22Rv1 (cell line): ENCODE data around the gene C2orf80.

ENCODE experiments used
- H3K27ac ChIP-seq: fragments of 450-650 bp; 2 replicates; pipeline ENCODE4 v1.5.1; 2017
- ZFX ChIP-seq: fragments of 450-650 bp; IDR thresholded peaks from 2 replicates; pipeline ENCODE4 v1.6.1; 2017; ENCODE audit warnings: antibody characterized with exemption, borderline replicate concordance
- TF ChIP-seq, protein P1 (sequence below): fragments of 450-650 bp; IDR thresholded peaks from 2 replicates; pipeline ENCODE4 v1.5.1; 2017; ENCODE audit warnings: mild to moderate bottlenecking

Gene C2orf80

DNA sequence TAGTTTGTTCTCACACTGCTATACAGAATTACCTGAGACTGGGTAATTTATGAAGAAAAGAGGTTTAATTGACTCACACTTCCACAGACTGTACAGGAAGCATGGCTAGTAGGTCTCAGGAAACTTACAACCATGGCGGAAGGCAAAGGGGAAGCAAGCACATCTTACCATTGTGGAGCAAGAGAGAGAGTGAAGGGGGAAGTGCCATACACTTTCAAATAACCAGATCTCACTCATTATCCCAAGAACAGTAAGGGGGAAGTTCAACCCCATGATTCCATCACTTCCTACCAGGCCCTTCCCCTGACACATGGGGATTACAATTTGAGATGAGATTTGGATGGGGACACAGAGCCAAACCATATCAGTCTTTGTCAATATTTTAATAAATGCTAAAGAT, 38.9 kb downstream of the C2orf80 start:
- TF ChIP-seq ZFX = no peak
- TF ChIP-seq, protein P1, sequence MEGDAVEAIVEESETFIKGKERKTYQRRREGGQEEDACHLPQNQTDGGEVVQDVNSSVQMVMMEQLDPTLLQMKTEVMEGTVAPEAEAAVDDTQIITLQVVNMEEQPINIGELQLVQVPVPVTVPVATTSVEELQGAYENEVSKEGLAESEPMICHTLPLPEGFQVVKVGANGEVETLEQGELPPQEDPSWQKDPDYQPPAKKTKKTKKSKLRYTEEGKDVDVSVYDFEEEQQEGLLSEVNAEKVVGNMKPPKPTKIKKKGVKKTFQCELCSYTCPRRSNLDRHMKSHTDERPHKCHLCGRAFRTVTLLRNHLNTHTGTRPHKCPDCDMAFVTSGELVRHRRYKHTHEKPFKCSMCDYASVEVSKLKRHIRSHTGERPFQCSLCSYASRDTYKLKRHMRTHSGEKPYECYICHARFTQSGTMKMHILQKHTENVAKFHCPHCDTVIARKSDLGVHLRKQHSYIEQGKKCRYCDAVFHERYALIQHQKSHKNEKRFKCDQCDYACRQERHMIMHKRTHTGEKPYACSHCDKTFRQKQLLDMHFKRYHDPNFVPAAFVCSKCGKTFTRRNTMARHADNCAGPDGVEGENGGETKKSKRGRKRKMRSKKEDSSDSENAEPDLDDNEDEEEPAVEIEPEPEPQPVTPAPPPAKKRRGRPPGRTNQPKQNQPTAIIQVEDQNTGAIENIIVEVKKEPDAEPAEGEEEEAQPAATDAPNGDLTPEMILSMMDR = no peak
- no peak overlapping the region for H3K27ac ChIP-seq

DNA sequence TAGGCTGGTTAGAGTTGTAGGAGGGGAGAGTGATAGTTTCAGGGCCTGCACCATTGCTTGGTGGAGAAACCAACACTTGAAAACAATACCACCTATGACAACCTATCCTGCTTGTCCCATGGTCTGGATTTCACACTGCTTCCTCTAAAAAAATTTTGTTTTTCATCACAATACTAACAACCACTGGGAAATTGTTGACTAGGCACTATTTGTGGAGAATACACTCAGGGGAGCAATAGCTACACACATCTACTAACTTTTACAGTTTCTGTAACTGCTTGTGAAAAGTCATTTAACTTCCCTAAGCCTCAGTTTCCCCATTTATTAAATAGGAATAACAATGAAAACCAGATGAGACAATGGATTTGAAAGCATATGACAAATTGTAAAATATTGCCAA, 39.7 kb downstream of the C2orf80 start:
- no peak for TF ChIP-seq ZFX
- TF ChIP-seq, protein P1 = no peak
- H3K27ac ChIP-seq = no peak overlapping the region

DNA sequence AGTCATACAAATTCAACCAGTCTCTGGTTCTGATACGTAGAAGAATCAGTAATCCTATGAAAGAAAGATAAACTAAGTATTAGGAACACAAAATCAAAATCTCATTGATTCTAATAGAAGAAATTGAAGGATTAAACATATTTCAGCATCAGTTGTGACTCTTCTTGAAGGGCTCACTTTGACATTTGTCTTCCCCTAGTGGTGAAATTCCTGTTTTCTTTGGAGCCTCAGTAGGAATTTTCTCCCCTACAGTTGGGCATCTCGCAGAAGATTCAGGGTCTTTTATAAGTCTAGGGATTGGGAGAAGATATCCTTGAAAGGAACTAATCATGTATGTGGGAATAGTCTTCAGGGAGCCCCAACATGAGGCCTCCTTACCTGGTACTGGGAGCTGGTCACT, 41.0 kb downstream of the C2orf80 start:
- TF ChIP-seq, protein P1 = peak; percentile 17; the same call in 1 of the 2 replicates
- no peak for TF ChIP-seq ZFX
- H3K27ac ChIP-seq = no peak overlapping the region

DNA sequence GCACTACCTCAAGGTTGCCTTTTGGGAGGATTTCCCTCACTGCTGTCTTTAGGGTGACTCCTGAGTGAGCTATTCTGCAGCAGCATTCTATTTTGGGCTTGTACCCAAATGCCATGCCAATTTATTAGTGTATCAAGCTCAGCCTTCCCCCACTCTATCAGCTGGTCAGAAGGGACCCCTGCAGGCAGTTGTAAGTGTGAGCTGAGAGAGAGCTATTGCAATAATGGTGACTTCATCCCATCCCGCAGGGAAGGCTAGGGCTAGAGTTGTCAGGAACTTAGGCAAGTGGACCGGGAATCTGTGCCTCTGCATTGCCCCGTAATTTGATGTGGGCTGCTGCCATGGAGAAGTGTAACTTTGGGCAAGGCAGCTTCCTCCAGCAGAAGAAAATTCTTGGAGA, 42.1 kb downstream of the C2orf80 start:
- TF ChIP-seq, protein P1 = no peak
- TF ChIP-seq ZFX = no peak
- H3K27ac ChIP-seq = no peak overlapping the region

DNA sequence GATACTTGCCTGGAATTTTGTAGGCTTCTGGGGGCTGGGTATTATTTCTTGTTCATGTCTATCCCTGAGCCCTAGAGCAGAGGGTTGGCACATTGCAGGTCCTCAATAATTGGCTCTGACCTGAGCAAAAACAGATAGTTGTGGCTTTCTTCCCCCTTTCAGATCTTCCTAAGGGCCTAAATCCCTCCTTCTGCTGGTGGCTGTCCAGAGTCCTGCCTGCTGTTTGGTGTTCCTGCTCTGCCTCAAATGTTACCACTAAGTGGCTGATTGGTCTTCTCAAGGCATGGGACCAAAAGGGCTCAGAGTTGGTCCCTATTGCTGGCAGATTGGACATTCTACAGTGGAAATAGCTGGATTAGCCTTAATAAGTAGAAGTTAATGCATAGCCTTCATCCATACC, 42.8 kb downstream of the C2orf80 start:
- H3K27ac ChIP-seq = no peak overlapping the region
- no peak for TF ChIP-seq ZFX
- TF ChIP-seq, protein P1 = no peak

DNA sequence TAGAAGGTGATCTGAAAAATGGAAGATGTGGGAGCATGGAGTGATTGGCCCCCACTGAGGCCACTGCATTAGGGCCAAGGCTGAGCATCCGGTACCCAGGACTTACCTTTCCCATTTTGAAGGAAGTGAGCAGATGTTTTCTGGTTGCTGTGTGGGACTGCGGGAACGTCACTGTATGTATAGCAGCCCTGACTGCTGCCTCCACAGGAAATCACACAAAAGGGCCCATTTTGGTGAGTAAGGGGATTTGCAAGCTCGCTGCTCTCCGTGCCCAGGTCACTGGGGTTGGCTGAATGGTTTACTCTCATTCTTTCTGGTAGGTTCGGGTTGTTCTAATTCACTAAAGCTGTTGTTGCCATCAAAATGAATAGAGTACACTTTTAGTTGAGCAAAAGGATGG, 43.8 kb downstream of the C2orf80 start, which contains the start of gene CRYGB:
Gene CRYGB (minus strand): TSS at position 153 of the 400 bp plus-strand sequence. CDS start 38 bp downstream, at position 115.
- no peak within 1 kb of the TSS for H3K27ac ChIP-seq
- no peak for TF ChIP-seq ZFX
- TF ChIP-seq, protein P1 = no peak

DNA sequence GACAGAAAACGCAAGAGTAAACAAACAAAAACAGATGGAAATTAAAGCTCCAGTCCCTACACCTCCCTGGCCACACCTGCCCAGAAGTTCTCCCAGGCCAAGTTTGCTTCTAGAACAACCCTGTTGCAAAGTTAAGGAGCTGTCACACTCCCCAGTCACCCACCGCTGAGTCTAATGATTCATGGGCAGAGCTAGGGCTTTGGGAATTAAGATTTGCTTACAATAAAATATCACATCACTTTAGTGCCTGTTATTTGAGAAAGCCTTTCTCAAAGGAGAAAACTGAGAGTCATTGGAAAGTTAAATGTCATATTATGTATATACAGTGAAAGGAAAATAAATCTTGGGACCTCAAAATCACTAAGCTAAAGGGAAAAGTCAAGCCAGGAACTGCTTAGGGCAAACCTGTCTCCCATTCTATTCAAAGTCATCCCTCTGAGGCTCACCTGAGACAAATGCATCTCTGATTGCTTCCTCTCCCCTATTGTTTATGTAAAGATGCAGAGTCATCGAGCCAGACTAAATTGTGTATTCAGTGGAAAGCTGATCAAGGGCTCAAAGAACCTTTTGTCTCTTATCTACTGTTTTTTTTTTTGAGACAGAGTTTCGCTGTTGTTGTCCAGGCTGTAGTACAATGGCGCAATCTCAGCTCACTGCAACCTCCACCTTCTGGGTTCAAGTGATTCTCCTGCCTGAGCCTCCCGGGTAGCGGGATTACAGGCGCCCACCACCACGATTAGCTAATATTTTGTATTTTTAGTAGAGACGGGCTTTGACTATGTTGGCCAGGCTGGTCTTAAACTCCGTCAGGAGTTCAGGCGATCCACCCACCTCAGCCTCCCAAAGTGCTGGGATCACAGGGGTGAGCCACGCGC, 46.7 kb downstream of the C2orf80 start:
- H3K27ac ChIP-seq = no peak overlapping the region
- TF ChIP-seq ZFX = no peak
- TF ChIP-seq, protein P1 = no peak
